DND-41 (cell line): ENCODE results near the gene COPZ1.

Experiments used
- ATAC-seq: fragments of 200-7000 bp; cut with Tn5 transposase; 3 replicates; pipeline ENCODE4 v1.9.1; 2021; ENCODE audit warnings: low read depth; ENCODE audit not compliant: insufficient read depth
- DNase-seq: peaks from one replicate; pipeline ENCODE4 v3.0.0-alpha.2; 2020
- H2AFZ ChIP-seq: 2 replicates; pipeline ENCODE4 v1.6.0; 2012; ENCODE audit warnings: low read depth, low read length
- H3K27ac ChIP-seq: 2 replicates; pipeline ENCODE4 v1.5.1; 2012; ENCODE audit warnings: low read length, inconsistent platforms
- H3K27me3 ChIP-seq: fragments of 200-600 bp; sonication (generic); 2 replicates; pipeline ENCODE4 v1.6.0; 2012; ENCODE audit warnings: low read length, mild to moderate bottlenecking, inconsistent platforms; ENCODE audit not compliant: insufficient read depth, poor library complexity
- H3K36me3 ChIP-seq: 2 replicates; pipeline ENCODE4 v1.5.1; 2012; ENCODE audit warnings: low read length, inconsistent platforms; ENCODE audit not compliant: insufficient read depth
- H3K4me1 ChIP-seq: 2 replicates; pipeline ENCODE4 v1.5.1; 2012; ENCODE audit warnings: mild to moderate bottlenecking, low read length; ENCODE audit not compliant: insufficient read depth
- H3K4me2 ChIP-seq: 2 replicates; pipeline ENCODE4 v1.6.0; 2012; ENCODE audit warnings: mild to moderate bottlenecking, moderate library complexity, low read length, inconsistent platforms; ENCODE audit not compliant: insufficient read depth
- H3K4me3 ChIP-seq, 2 experiments: fragments of 200-600 bp in 1 of 2; shearing (Covaris generic) in 1 of 2; 2 replicates each; pipeline ENCODE4 v1.5.1; 2012 to 2016; ENCODE audit warnings: inconsistent platforms in 2 of 2, low read length in 2 of 2, mild to moderate bottlenecking in 2 of 2, low read depth in 1 of 2, moderate library complexity in 1 of 2
- H3K79me2 ChIP-seq: 2 replicates; pipeline ENCODE4 v1.6.0; 2012; ENCODE audit warnings: low read length, inconsistent platforms; ENCODE audit not compliant: insufficient read depth
- H3K9ac ChIP-seq: 2 replicates; pipeline ENCODE4 v1.6.0; 2012; ENCODE audit warnings: low read depth, mild to moderate bottlenecking, inconsistent platforms, low read length, moderate library complexity
- H3K9me3 ChIP-seq: 2 replicates; pipeline ENCODE4 v1.5.1; 2012; ENCODE audit warnings: low read length, moderate library complexity, mild to moderate bottlenecking, inconsistent platforms; ENCODE audit not compliant: insufficient read depth, severe bottlenecking
- H4K20me1 ChIP-seq: 2 replicates; pipeline ENCODE4 v1.6.0; 2012; ENCODE audit warnings: low read length; ENCODE audit not compliant: insufficient read depth
- CTCF ChIP-seq: IDR thresholded peaks from 2 replicates; pipeline ENCODE4 v1.5.1; 2012; ENCODE audit warnings: borderline replicate concordance, low read length, moderate library complexity, mild to moderate bottlenecking; ENCODE audit not compliant: poor library complexity, severe bottlenecking; ENCODE audit errors: extremely low read depth
- EZH2 ChIP-seq: IDR thresholded peaks from 3 replicates; pipeline ENCODE4 v1.6.1; 2012; ENCODE audit warnings: borderline replicate concordance, low read depth, mild to moderate bottlenecking, moderate library complexity, low read length, inconsistent platforms; ENCODE audit not compliant: severe bottlenecking

The COPZ1 gene

DNA sequence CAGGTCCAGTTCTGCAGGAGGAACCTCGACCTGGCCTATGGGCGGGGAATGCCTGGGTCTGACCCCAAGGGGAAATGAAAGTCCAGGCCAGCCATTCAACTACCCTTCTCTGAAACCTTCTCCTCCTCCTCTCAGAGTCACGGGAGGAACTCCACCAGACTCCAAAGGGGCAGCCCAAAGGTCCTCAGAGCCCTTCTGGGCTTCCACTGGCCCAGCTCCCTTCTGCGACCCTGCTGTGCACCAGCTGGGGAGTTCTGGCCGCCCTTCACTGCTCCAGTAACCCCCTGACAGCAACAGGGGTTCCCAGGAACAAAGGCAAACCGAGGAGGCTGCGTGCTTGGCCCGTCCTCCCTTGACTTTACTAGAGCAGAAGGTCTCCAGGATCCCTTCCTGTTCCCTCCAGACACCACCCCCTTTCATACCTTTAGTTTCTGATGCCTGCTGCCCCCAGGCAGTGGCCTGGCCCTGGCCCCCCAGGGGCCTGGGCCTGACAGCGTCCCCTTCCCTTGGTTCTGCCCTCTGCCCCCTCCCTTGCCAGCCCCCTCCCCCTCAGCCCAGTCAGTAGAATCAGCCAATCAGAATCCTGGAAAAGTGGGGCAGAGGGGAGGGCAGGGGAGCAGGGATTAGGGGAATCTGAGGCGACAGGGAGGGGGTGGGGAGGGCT is 60.5 kb downstream of the COPZ1 start:
- no peak overlapping the region for H3K9ac ChIP-seq
- H3K36me3 ChIP-seq = no peaks in the 10 kb centered on the region
- H3K4me3 ChIP-seq = no peak overlapping the region
- no peak for ATAC-seq
- H3K4me2 ChIP-seq = no peak overlapping the region
- no peak overlapping the region for H2AFZ ChIP-seq
- TF ChIP-seq CTCF = no peak
- no peak for TF ChIP-seq EZH2
- no peaks in the 10 kb centered on the region for H3K79me2 ChIP-seq
- no peak overlapping the region for H3K27ac ChIP-seq
- H4K20me1 ChIP-seq = no peaks in the 10 kb centered on the region
- H3K4me1 ChIP-seq = no peaks in the 10 kb centered on the region
- H3K27me3 ChIP-seq = no peaks in the 10 kb centered on the region
- DNase-seq = no peak
- H3K9me3 ChIP-seq = no peaks in the 10 kb centered on the region

- no peaks in the 10 kb centered on the region for H3K9me3 ChIP-seq
- H3K4me2 ChIP-seq = no peak overlapping the region
- no peaks in the 10 kb centered on the region for H3K4me1 ChIP-seq
- no peaks in the 10 kb centered on the region for H3K27me3 ChIP-seq
- no peaks in the 10 kb centered on the region for H4K20me1 ChIP-seq
- H3K27ac ChIP-seq = no peak overlapping the region
- TF ChIP-seq CTCF (no peak), EZH2 (no peak)
- H3K36me3 ChIP-seq = no peaks in the 10 kb centered on the region
- no peak overlapping the region for H3K9ac ChIP-seq
- ATAC-seq (no peak), DNase-seq (no peak)
- H2AFZ ChIP-seq = no peak overlapping the region
- no peaks in the 10 kb centered on the region for H3K79me2 ChIP-seq
- H3K4me3 ChIP-seq = no peak overlapping the region
These were observed 61.6 kb downstream of the COPZ1 start for GRCh38 chr12:54386403-54387113.

- Histone ChIP-seq H3K4me1 (no peaks in the 10 kb centered on the region), H3K27ac (no peak overlapping the region)
These were observed 62.2 kb downstream of the COPZ1 start for GRCh38 chr12:54387114-54387467.

More at GRCh38 chr12:54387114-54387467, 62.2 kb downstream of the COPZ1 start:
- no peaks in the 10 kb centered on the region for H3K9me3 ChIP-seq
- TF ChIP-seq EZH2 (no peak), CTCF (no peak)
- ATAC-seq = no peak
- H3K9ac ChIP-seq = no peak overlapping the region
- no peaks in the 10 kb centered on the region for H3K36me3 ChIP-seq
- H3K4me2 ChIP-seq = no peak overlapping the region
- H3K79me2 ChIP-seq = no peaks in the 10 kb centered on the region
- no peaks in the 10 kb centered on the region for H4K20me1 ChIP-seq
- DNase-seq = no peak
- no peaks in the 10 kb centered on the region for H3K27me3 ChIP-seq
- no peak overlapping the region for H2AFZ ChIP-seq
- H3K4me3 ChIP-seq = no peak overlapping the region
